HFF-Myc (cell line): ENCODE measurements around the gene PNPLA7.
"Not testable (repeated sequence)": the region's sequence is repeated elsewhere in the genome, so short reads cannot be mapped to it uniquely, and the experiment has no call there.

ENCODE experiments used
- DNase-seq: peaks from one replicate; pipeline ENCODE4 v3.0.0-alpha.2; 2011; ENCODE audit warnings: low read depth; ENCODE audit errors: extremely low read depth
- H3K4me3 ChIP-seq: replicated peaks from 2 replicates; pipeline ENCODE4 v1.5.1; 2011; ENCODE audit warnings: low read depth, mild to moderate bottlenecking, control low read depth, low read length
- TF ChIP-seq, protein P1 (sequence below): IDR thresholded peaks from 2 replicates; pipeline ENCODE4 v1.5.1; 2012; ENCODE audit warnings: mild to moderate bottlenecking, low read depth, low read length, control low read depth; ENCODE audit errors: missing control alignments

PNPLA7 gene

DNA sequence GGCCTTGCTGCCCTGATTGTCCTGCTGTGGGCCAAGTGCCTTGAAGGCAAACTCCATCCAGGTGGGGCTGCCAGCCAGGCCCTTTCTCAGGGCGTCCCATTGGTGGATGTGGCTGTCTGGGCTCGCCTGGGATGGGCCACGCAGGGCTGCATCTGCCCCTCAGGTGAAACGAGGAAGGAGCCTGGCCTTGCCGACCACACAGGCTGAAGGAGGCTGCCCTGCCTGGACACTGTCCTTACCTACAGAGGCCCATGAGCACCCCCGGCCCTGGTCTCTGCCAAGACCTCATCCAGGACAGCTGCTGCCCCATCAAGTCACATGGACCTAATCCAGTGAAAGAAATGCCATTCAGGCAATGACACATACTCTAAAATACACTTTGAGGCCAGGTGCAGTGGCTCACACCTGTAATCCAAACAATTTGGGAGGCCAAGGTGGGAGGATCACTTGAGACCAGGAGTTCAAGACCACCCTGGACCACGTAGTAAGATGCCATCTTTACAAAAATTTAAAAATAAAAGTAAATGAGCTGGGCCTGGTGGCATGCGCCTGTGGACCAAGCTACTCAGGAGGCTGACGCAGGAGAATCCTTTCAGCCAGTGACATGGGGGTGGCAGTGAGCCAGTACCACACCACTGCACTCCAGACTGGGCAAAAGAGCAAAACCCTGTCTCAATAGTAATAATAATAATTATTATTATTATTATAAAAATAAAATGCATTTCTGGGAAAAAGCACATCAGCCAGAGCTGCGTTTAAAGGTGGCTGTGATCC, 33.9 kb downstream of the PNPLA7 start:
- no peak for DNase-seq
- TF ChIP-seq, protein P1, sequence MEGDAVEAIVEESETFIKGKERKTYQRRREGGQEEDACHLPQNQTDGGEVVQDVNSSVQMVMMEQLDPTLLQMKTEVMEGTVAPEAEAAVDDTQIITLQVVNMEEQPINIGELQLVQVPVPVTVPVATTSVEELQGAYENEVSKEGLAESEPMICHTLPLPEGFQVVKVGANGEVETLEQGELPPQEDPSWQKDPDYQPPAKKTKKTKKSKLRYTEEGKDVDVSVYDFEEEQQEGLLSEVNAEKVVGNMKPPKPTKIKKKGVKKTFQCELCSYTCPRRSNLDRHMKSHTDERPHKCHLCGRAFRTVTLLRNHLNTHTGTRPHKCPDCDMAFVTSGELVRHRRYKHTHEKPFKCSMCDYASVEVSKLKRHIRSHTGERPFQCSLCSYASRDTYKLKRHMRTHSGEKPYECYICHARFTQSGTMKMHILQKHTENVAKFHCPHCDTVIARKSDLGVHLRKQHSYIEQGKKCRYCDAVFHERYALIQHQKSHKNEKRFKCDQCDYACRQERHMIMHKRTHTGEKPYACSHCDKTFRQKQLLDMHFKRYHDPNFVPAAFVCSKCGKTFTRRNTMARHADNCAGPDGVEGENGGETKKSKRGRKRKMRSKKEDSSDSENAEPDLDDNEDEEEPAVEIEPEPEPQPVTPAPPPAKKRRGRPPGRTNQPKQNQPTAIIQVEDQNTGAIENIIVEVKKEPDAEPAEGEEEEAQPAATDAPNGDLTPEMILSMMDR = no peak

DNA sequence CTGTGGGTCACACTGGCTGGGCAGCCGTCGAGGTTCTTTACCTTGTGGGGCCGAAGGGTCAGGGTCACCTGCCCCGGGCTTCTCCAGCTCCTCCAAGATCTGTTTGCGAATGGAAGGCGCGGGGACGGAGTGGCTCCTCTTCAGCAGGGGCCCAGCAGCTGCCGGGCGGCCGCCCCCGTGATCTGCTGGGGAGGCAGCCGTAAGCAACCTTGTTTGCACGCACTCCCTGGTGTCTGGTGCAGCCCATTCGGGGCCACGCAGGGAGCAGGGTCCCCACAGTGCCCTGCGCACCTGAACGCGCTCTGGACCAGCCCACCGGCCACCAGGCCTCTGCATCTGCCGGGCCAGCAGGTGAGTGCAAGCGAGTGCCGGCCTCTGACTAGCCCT, 34.9 kb downstream of the PNPLA7 start:
- no peak for DNase-seq
- H3K4me3 ChIP-seq = no peak overlapping the region
- TF ChIP-seq, protein P1 = no peak

More for the DNA sequence above, 33.9 kb downstream of the PNPLA7 start:
- H3K4me3 ChIP-seq = no peak overlapping the region

DNA sequence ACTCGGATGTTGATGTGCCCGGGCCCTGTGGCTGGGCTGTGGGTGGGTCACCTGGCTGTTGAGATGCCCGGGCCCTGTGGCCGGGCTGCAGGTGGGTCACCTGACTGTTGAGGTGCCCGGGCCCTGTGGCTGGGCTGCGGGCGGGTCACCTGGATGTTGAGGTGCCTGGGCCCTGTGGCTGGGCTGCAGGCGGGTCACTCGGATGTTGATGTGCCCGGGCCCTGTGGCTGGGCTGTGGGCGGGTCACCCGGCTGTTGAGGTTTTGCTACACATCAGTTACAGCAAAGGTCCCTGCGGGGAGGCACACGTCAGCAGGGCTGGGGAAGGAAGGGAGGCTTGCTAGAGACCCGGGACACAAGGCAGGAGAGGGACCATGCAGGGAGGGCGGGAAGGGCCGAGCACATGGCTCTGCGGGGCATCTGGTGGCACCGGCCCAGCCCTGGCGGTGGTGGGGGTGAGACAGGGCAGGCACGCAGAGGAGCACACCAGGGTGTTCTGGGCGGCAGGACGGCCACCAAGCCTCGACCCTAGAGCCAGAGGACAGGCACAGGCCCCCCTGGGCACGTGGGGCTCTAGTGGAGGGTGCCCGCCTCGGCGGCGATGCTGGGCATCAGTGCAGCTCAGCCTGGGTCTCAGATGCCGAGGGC, 35.4 kb downstream of the PNPLA7 start:
- DNase-seq = no peak
- no peak overlapping the region for H3K4me3 ChIP-seq
- TF ChIP-seq, protein P1 = no peak

DNA sequence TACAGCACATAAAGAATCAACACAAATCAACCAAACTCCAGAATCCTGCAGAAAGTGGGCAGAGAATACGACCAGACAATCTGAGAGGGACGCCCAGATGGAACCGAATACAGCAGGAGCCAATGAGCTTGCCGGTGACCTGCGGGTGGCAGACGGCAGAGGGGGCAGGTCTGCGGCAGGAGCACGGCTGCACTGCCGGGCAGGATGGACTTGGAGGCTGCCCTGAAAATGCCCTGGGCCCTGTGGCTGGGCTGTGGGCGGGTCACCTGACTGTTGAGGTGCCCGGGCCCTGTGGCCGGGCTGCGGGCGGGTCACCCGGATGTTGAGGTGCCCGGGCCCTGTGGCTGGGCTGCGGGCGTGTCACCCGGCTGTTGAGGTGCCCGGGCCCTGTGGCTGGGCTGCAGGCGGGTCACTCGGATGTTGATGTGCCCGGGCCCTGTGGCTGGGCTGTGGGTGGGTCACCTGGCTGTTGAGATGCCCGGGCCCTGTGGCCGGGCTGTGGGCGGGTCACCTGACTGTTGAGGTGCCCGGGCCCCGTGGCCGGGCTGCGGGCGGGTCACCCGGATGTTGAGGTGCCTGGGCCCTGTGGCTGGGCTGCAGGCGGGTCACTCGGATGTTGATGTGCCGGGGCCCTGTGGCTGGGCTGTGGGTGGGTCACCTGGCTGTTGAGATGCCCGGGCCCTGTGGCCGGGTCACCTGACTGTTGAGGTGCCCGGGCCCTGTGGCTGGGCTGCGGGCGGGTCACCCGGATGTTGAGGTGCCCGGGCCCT, 36.2 kb downstream of the PNPLA7 start:
- not testable (repeated sequence) for DNase-seq, H3K4me3 ChIP-seq

DNA sequence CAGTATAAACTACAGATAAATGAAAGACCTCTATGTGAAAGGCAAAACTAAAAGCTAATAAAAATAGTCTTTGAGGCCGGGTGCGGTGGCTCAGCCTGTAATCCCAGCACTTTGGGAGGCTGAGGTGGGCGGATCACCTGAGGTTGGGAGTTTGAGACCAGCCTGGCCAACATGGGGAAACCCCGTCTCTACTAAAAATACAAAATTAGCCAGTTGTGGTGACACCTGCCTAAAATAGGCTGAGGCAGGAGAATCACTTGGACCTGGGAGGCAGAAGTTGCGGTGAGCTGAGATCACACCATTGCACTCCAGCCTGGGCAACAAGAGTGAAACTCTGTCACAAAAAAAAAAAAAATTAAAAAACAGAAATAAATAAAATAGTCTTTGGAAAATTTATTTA, 37.1 kb downstream of the PNPLA7 start:
- not testable (repeated sequence) for H3K4me3 ChIP-seq, DNase-seq

DNA sequence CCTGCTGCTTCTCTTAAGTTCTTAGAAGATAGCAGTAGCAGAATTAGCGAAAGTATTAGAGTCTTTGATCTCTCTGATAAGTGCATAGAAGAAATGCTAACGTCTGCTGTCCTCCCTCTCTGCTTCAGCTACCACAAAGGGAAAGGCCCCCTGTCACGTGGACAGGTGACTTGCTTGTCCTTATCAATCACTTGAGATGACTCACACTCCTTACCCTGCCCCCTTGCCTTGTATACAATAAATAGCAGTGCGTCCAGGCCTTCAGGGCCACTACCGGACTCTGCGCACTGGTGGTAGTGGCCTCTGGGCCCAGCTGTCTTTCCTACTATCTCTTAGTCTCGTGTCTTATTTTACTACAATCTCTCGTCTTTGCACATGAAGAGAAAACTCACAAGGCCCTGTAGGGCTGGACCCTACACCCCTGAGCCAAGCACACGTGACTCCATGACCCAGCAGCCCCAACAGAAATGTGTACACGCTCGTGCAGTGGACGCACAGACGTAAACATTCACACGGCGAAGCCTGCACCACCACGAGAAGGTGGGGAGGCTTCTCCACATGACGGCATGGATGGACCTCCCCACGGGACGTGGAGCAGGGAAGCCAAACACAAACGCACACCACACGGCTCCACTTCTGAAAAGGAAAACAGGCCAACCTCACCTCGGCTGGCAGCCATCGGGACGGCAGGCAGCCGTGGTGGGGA, 38.3 kb downstream of the PNPLA7 start:
- TF ChIP-seq, protein P1 = no peak
- H3K4me3 ChIP-seq = no peak overlapping the region
- DNase-seq = no peak

DNA sequence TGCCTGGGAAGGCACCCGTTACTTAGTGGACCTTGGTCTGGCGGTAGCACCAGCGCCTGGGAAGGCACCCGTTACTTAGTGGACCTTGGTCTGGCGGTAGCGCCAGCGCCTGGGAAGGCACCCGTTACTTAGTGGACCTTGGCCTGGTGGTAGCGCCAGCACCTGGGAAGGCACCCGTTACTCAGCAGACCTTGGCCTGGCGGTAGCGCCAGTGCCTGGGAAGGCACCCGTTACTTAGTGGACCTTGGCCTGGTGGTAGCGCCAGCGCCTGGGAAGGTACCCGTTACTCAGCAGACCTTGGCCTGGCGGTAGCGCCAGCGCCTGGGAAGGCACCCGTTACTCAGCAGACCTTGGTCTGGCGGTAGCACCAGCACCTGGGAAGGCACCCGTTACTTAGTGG, 39.1 kb downstream of the PNPLA7 start:
- H3K4me3 ChIP-seq, DNase-seq: not testable (repeated sequence)

DNA sequence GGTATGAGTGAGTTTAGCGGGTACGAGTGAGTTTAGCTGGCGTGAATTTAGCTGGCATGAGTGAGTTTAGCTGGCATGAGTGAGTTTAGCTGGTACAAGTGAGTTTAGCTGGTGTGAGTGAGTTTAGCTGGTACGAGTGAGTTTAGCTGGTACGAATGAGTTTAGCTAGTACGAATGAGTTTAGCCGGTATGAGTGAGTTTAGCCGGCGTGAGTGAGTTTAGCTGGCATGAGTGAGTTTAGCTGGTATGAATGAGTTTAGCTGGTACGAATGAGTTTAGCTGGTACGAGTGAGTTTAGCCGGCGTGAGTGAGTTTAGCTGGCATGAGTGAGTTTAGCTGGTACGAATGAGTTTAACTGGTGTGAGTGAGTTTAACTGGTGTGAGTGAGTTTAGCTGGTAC, 41.0 kb downstream of the PNPLA7 start:
- DNase-seq = no peak
- H3K4me3 ChIP-seq = no peak overlapping the region
- TF ChIP-seq, protein P1 = no peak
